ENCODE data around the gene RHOG. TPM values are rescaled to one million over a fixed set of nuclear protein-coding genes. Genes with fewer than 3 reads are reported as not detected.

The RHOG gene
- total and polyA plus RNA-seq, 9 of the 15 experiments (the other 6 are each of a cell fraction or from before 2014, with no cell fraction given): 22.6 to 162 (median 80.3) TPM

- no peak overlapping the region for H3K9ac ChIP-seq (ENCODE audit: insufficient read depth in 1 of 2, low read depth in 2 of 2, low read length in 2 of 2)
- WGBS (ENCODE audit: insufficient coverage, low coverage, missing lambda C conversion rate): 78% methylated on average over 4 of the region's 5 CpGs
- peaks cover 12 to 17% of the 10 kb centered on the region in 2 experiments for H3K4me1 ChIP-seq (replicated peaks in 1 of 2; ENCODE audit: control insufficient read depth in 2 of 2, insufficient read depth in 2 of 2, low read length in 2 of 2)
- BruUV-seq (replicated peaks): no TSS peak
- H3K27me3 ChIP-seq (ENCODE audit: control insufficient read depth in 2 of 2, insufficient read depth in 2 of 2, low read length in 2 of 2): no peaks in the 10 kb centered on the region
- H3K27ac ChIP-seq (ENCODE audit: extremely low read depth, low read depth, low read length): no peak overlapping the region
- POLR2A ChIA-PET: interaction anchor here (3.0 kb wide), 1 partner anchor 9 kb away, joined by 22 read pairs; the partner anchor contains the start of gene PGAP2
- DNase-seq (ENCODE audit: extremely low read depth in 1 of 4, low spot score in 3 of 4) (no peak), ATAC-seq (no peak), FAIRE-seq (no peak)
- intact Hi-C loops (cut with micrococcal nuclease): no loop called here
- no peaks in the 10 kb centered on the region for H3K9me1 ChIP-seq (ENCODE audit: control insufficient read depth, insufficient read depth, low read length)
- H3K79me2 ChIP-seq (ENCODE audit: control insufficient read depth, insufficient read depth, low read length): peaks cover 28% of the 10 kb centered on the region
- no peaks in the 10 kb centered on the region for H3K9me3 ChIP-seq (replicated peaks; ENCODE audit: control insufficient read depth, insufficient read depth, low read depth, low read length)
- no peak for TF ChIP-seq CAMTA2 (CRISPR knock-in tag; conservative IDR thresholded peaks at IDR 0.05)
- peak; percentile 44 for TF ChIP-seq PRDM10 (IDR thresholded peaks at IDR 0.05; ENCODE audit: partially characterized antibody)
- H4K20me1 ChIP-seq (replicated peaks; ENCODE audit: control insufficient read depth, insufficient read depth, low read length): peaks cover 7% of the 10 kb centered on the region; the same call in 1 of the 2 replicates
- in situ Hi-C loops (cut with MboI): loop anchor here (25.0 kb wide), 1 partner anchor 338 kb away; no protein-coding TSS in a partner anchor
- no peak overlapping the region for H2AFZ ChIP-seq (ENCODE audit: low read depth, low read length)
- H3K4me2 ChIP-seq (ENCODE audit: insufficient read depth, low read length): no peak overlapping the region
- H3K4me3 ChIP-seq: no peak overlapping the region
- H3K36me3 ChIP-seq (ENCODE audit: control insufficient read depth, insufficient read depth, low read length): peaks cover 14% of the 10 kb centered on the region; the same call in 2 of the 3 replicates
- CTCF ChIA-PET (ENCODE audit: low intra/inter-chr PET ratio): no interaction called here
Observed at GRCh38 chr11:3799873-3800272, 40.9 kb downstream of the RHOG start.

Data from K562 (cell line).